Measurements from ENCODE around the gene ZNF529. TPM values are rescaled to one million over a fixed set of nuclear protein-coding genes. Genes with fewer than 3 reads are reported as not detected.
"Not testable (repeated sequence)": the region's sequence is repeated elsewhere in the genome, so short reads cannot be mapped to it uniquely, and the experiment has no call there.

Gene ZNF529
- total and polyA plus RNA-seq, 2 experiments from 2014 or later, result 8.7 to 14.6 TPM

GRCh38 chr19:36604656-36605100, 31.6 kb upstream of the ZNF529 start:
- no peaks in the 10 kb centered on the region for H3K9me3 ChIP-seq (ENCODE audit: low read depth)
- H3K36me3 ChIP-seq (replicated peaks; ENCODE audit: insufficient read depth, low read depth), result no peaks in the 10 kb centered on the region
- peak overlapping the region; percentile 97 for H3K4me3 ChIP-seq
- peaks cover 5% of the 10 kb centered on the region for H3K4me1 ChIP-seq (ENCODE audit: insufficient read depth)
- TF ChIP-seq CTCF (IDR thresholded peaks at IDR 0.05; ENCODE audit: poor library complexity) (no peak), EZH2 (IDR thresholded peaks at IDR 0.05; ENCODE audit: borderline replicate concordance) (no peak), EZH2phosphoT487 (IDR thresholded peaks at IDR 0.05; ENCODE audit: low read depth, severe bottlenecking, unreplicated experiment) (no peak)
- peak overlapping the region; percentile 96 for H3K4me2 ChIP-seq
- WGBS (ENCODE audit: low lambda C conversion rate, missing lambda C conversion rate), result under 1% methylated on average over 12 of the region's 21 CpGs
- peak overlapping the region; percentile 73 for H3K27ac ChIP-seq
- H3K9me2 ChIP-seq (replicated peaks; ENCODE audit: insufficient read depth), result no peaks in the 10 kb centered on the region
- peaks cover 17% of the 10 kb centered on the region for H3K79me2 ChIP-seq
- peak overlapping the region; percentile 99 for H2AFZ ChIP-seq
- no peaks in the 10 kb centered on the region for H3K27me3 ChIP-seq
- DNase-seq (ENCODE audit: low spot score), result peak; percentile 77
- H4K20me1 ChIP-seq (ENCODE audit: insufficient read depth, poor library complexity, severe bottlenecking), result no peaks in the 10 kb centered on the region

DNA sequence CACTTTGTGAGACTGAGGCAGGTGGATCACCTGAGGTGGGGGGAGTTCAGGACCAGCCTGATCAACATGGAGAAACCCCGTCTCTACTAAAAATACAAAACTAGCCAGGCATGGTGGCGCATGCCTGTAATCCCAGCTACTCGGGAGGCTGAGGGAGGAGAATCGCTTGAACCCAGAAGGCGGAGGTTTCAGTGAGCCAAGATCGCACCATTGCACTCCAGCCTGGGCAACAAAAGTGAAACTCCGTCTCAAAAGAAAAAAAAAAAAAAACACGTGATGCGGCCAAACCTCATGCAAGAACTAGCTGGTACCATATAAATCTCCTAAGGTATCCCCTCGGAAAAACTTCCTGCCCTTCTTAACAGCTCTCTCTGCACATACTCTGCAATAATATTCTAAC, 29.6 kb upstream of the ZNF529 start:
- not testable (repeated sequence) for H3K9me2 ChIP-seq (replicated peaks; ENCODE audit: insufficient read depth); H3K27me3 ChIP-seq; DNase-seq (ENCODE audit: low spot score); H4K20me1 ChIP-seq (ENCODE audit: insufficient read depth, poor library complexity, severe bottlenecking); H3K27ac ChIP-seq; H3K36me3 ChIP-seq (replicated peaks; ENCODE audit: insufficient read depth, low read depth); H3K9me3 ChIP-seq (ENCODE audit: low read depth); H2AFZ ChIP-seq; H3K4me1 ChIP-seq (ENCODE audit: insufficient read depth); H3K4me3 ChIP-seq; H3K4me2 ChIP-seq
- WGBS (ENCODE audit: low lambda C conversion rate, missing lambda C conversion rate), result 94% methylated on average over 10 of the region's 10 CpGs
- H3K79me2 ChIP-seq, result peaks cover 17% of the 10 kb centered on the region

GRCh38 chr19:36579255-36579654, 6.2 kb upstream of the ZNF529 start:
- Histone ChIP-seq H3K4me2 (no peak overlapping the region), H3K79me2 (peaks cover 47% of the 10 kb centered on the region), H3K27me3 (no peaks in the 10 kb centered on the region), H3K36me3 (replicated peaks; ENCODE audit: insufficient read depth, low read depth) (peaks cover 19% of the 10 kb centered on the region), H3K4me1 (ENCODE audit: insufficient read depth) (peaks cover 5% of the 10 kb centered on the region), H3K4me3 (no peak overlapping the region), H3K9me3 (ENCODE audit: low read depth) (peaks cover 6% of the 10 kb centered on the region), H3K27ac (no peak overlapping the region), H2AFZ (no peak overlapping the region), H4K20me1 (ENCODE audit: insufficient read depth, poor library complexity, severe bottlenecking) (no peaks in the 10 kb centered on the region), H3K9me2 (replicated peaks; ENCODE audit: insufficient read depth) (no peaks in the 10 kb centered on the region)
- no peak for DNase-seq (ENCODE audit: low spot score)
- TF ChIP-seq EZH2phosphoT487 (IDR thresholded peaks at IDR 0.05; ENCODE audit: low read depth, severe bottlenecking, unreplicated experiment), result no peak
- TF ChIP-seq EZH2 (IDR thresholded peaks at IDR 0.05; ENCODE audit: borderline replicate concordance), result no peak
- no peak for TF ChIP-seq CTCF (IDR thresholded peaks at IDR 0.05; ENCODE audit: poor library complexity)

GRCh38 chr19:36577271-36577996, 4.3 kb upstream of the ZNF529 start:
- no peaks in the 10 kb centered on the region for H4K20me1 ChIP-seq (ENCODE audit: insufficient read depth, poor library complexity, severe bottlenecking)
- H2AFZ ChIP-seq, result no peak overlapping the region
- peaks cover 6% of the 10 kb centered on the region for H3K9me3 ChIP-seq (ENCODE audit: low read depth)
- H3K4me1 ChIP-seq (ENCODE audit: insufficient read depth), result peaks cover 5% of the 10 kb centered on the region
- H3K4me3 ChIP-seq, result no peak overlapping the region
- peaks cover 14% of the 10 kb centered on the region for H3K36me3 ChIP-seq (replicated peaks; ENCODE audit: insufficient read depth, low read depth)
- H3K79me2 ChIP-seq, result peaks cover 62% of the 10 kb centered on the region
- H3K27ac ChIP-seq, result no peak overlapping the region
- WGBS (ENCODE audit: low lambda C conversion rate, missing lambda C conversion rate), result 94% methylated on average over 3 of the region's 3 CpGs
- DNase-seq (ENCODE audit: low spot score), result no peak
- H3K27me3 ChIP-seq, result no peaks in the 10 kb centered on the region
- TF ChIP-seq EZH2phosphoT487 (IDR thresholded peaks at IDR 0.05; ENCODE audit: low read depth, severe bottlenecking, unreplicated experiment) (no peak), CTCF (IDR thresholded peaks at IDR 0.05; ENCODE audit: poor library complexity) (no peak), EZH2 (IDR thresholded peaks at IDR 0.05; ENCODE audit: borderline replicate concordance) (no peak)
- no peak overlapping the region for H3K4me2 ChIP-seq
- no peaks in the 10 kb centered on the region for H3K9me2 ChIP-seq (replicated peaks; ENCODE audit: insufficient read depth)
